SK-N-SH (cell line): ENCODE data around the gene CA7. TPM values are rescaled to one million over a fixed set of nuclear protein-coding genes. Genes with fewer than 3 reads are reported as not detected.

Experiments
- CTCF ChIA-PET: fragments of 300-600, 350-600 bp; formaldehyde crosslinking; extraction: SDS; loops from one replicate; lab custom pipeline; 2021; lab: Yijun Ruan, JAX
- POLR2A ChIA-PET: fragments of 350-600 bp; sonication (Branson Sonifier 250); formaldehyde crosslinking; extraction: SDS; loops from one replicate; lab custom pipeline; 2020; ENCODE audit warnings: antibody characterized with exemption, inconsistent platforms; lab: Yijun Ruan, JAX
- DNase-seq: peaks from one replicate; pipeline ENCODE4 v3.0.0; 2012
- H2AFZ ChIP-seq: fragments of 200-600 bp; sonication (generic); 2 replicates; pipeline ENCODE4 v1.8.1; 2016; ENCODE audit warnings: antibody characterized with exemption, mild to moderate bottlenecking, low read depth
- H3F3A ChIP-seq: fragments of 200-600 bp; sonication (generic); replicated peaks from 2 replicates; pipeline ENCODE3; 2016; ENCODE audit warnings: antibody characterized with exemption, mild to moderate bottlenecking; ENCODE audit not compliant: insufficient read depth
- H3K27ac ChIP-seq, 2 experiments: fragments of 200-500 bp in 1 of 2; fragments of 200-600 bp in 1 of 2; sonication (Bioruptor generic) in 1 of 2; sonication (generic), shearing (Covaris generic) in 1 of 2; 2 replicates each; pipeline versions ENCODE4 v1.5.1 to v1.6.1; 2014 to 2016; ENCODE audit warnings: low read depth in 2 of 2, inconsistent platforms in 1 of 2, low read length in 1 of 2, mild to moderate bottlenecking in 1 of 2, mixed read lengths in 1 of 2
- H3K27me3 ChIP-seq: fragments of 200-600 bp; sonication (generic), shearing (Covaris generic); 2 replicates; pipeline ENCODE4 v1.6.1; 2016; ENCODE audit warnings: mixed run types; ENCODE audit not compliant: insufficient read depth
- H3K36me3 ChIP-seq, 2 experiments: fragments of 200-500 bp in 1 of 2; fragments of 200-600 bp in 1 of 2; sonication (Bioruptor generic) in 1 of 2; sonication (generic) in 1 of 2; replicated peaks in 1 of 2; 2 replicates each; pipeline versions ENCODE3 to v1.5.1; 2014 to 2016; ENCODE audit warnings: low read length in 1 of 2, mild to moderate bottlenecking in 1 of 2; ENCODE audit not compliant: insufficient read depth in 2 of 2, control insufficient read depth in 1 of 2
- H3K4me1 ChIP-seq, 2 experiments: fragments of 200-500 bp in 1 of 2; fragments of 200-600 bp in 1 of 2; sonication (Bioruptor generic) in 1 of 2; sonication (generic), shearing (Covaris generic) in 1 of 2; 2 replicates each; pipeline versions ENCODE4 v1.5.1 to v1.6.1; 2014 to 2016; ENCODE audit warnings: low read depth in 1 of 2, low read length in 1 of 2, mixed run types in 1 of 2; ENCODE audit not compliant: insufficient read depth in 2 of 2, control insufficient read depth in 1 of 2
- H3K4me2 ChIP-seq: fragments of 200-600 bp; sonication (generic), shearing (Covaris generic); 2 replicates; pipeline ENCODE4 v1.6.1; 2017; ENCODE audit warnings: mixed run types
- H3K4me3 ChIP-seq, 2 experiments: fragments of 200-500 bp in 1 of 2; fragments of 200-600 bp in 1 of 2; sonication (Bioruptor generic) in 1 of 2; sonication (generic), shearing (Covaris generic) in 1 of 2; 2 replicates each; pipeline versions ENCODE4 v1.5.1 to v1.8.1; 2014 to 2016; ENCODE audit warnings: low read depth in 2 of 2, inconsistent platforms in 1 of 2, low read length in 1 of 2, mild to moderate bottlenecking in 1 of 2, mixed read lengths in 1 of 2, moderate library complexity in 1 of 2
- H3K79me2 ChIP-seq: fragments of 200-600 bp; sonication (generic); 2 replicates; pipeline ENCODE4 v1.8.1; 2017; ENCODE audit warnings: mild to moderate bottlenecking; ENCODE audit not compliant: insufficient read depth
- H3K9ac ChIP-seq: fragments of 200-600 bp; sonication (generic); 2 replicates; pipeline ENCODE4 v1.6.1; 2017; ENCODE audit warnings: mixed run types
- H3K9me2 ChIP-seq: fragments of 200-600 bp; sonication (generic); 2 replicates; pipeline ENCODE4 v1.6.1; 2017; ENCODE audit warnings: mixed run types
- H3K9me3 ChIP-seq: fragments of 200-600 bp; sonication (generic); 2 replicates; pipeline ENCODE4 v1.6.1; 2017; ENCODE audit warnings: mixed run types, mild to moderate bottlenecking, moderate library complexity
- H4K20me1 ChIP-seq: fragments of 200-600 bp; sonication (generic); 2 replicates; pipeline ENCODE4 v1.6.1; 2017; ENCODE audit warnings: mild to moderate bottlenecking, mixed run types; ENCODE audit not compliant: insufficient read depth
- CHD2 ChIP-seq: fragments of 150-350 bp; IDR thresholded peaks from 2 replicates; pipeline ENCODE4 v1.6.1; 2018; ENCODE audit warnings: low read length; ENCODE audit not compliant: partially characterized antibody
- CTCF ChIP-seq: fragments of 200-600 bp; sonication (generic); IDR thresholded peaks from 2 replicates; pipeline ENCODE4 v1.6.1; 2017; ENCODE audit warnings: antibody characterized with exemption, mild to moderate bottlenecking, moderate library complexity
- ELF1 ChIP-seq: IDR thresholded peaks from 2 replicates; pipeline ENCODE4 v1.4.0; 2012
- EP300 ChIP-seq, 2 experiments: IDR thresholded peaks; 2 replicates each; pipeline versions ENCODE4 v1.4.0 to v1.6.1; 2012; ENCODE audit warnings: borderline replicate concordance in 1 of 2, low read depth in 1 of 2, low read length in 1 of 2
- EZH2phosphoT487 ChIP-seq: fragments of 200-600 bp; sonication (generic); IDR thresholded peaks from 2 replicates; pipeline ENCODE4 v1.6.1; 2017; ENCODE audit warnings: low read depth, mixed run types, mild to moderate bottlenecking, antibody characterized with exemption, moderate library complexity, borderline replicate concordance
- FOXJ3 ChIP-seq: sonication (generic); formaldehyde crosslinking; IDR thresholded peaks from 2 replicates; pipeline ENCODE4 v1.5.1; 2020; ENCODE audit warnings: mild to moderate bottlenecking, missing genetic modification reagents
- MEF2A ChIP-seq: IDR thresholded peaks from 2 replicates; pipeline ENCODE4 v1.4.0; 2012; ENCODE audit warnings: low read depth, borderline replicate concordance
- MXI1 ChIP-seq: IDR thresholded peaks from 2 replicates; pipeline ENCODE4 v1.6.1; 2012; ENCODE audit warnings: mild to moderate bottlenecking, low read depth, low read length, improper control_type of control experiment
- PBX3 ChIP-seq: IDR thresholded peaks from 2 replicates; pipeline ENCODE4; 2012
- REST ChIP-seq: IDR thresholded peaks from 2 replicates; pipeline ENCODE4 v1.6.1; 2012; ENCODE audit warnings: mild to moderate bottlenecking, low read depth, low read length, moderate library complexity
- RFX5 ChIP-seq: IDR thresholded peaks from 2 replicates; pipeline ENCODE4 v1.6.1; 2012; ENCODE audit warnings: mild to moderate bottlenecking, improper control_type of control experiment, low read length
- SIN3A ChIP-seq: IDR thresholded peaks from 2 replicates; pipeline ENCODE4 v1.6.1; 2012; ENCODE audit warnings: low read depth, mild to moderate bottlenecking, low read length, moderate library complexity, borderline replicate concordance
- TAF1 ChIP-seq: IDR thresholded peaks from 2 replicates; pipeline ENCODE4 v1.6.1; 2012; ENCODE audit warnings: low read depth, mild to moderate bottlenecking, low read length, moderate library complexity, borderline replicate concordance
- TCF12 ChIP-seq: IDR thresholded peaks from 2 replicates; pipeline ENCODE4 v1.4.0; 2012
- USF1 ChIP-seq: IDR thresholded peaks from 2 replicates; pipeline ENCODE4 v1.4.0; 2012; ENCODE audit warnings: low read depth, borderline replicate concordance
- ZBTB33 ChIP-seq: IDR thresholded peaks from 2 replicates; pipeline ENCODE4 v1.4.0; 2012; ENCODE audit warnings: low read depth, borderline replicate concordance
- WGBS: methylation state at CpG from one replicate; pipeline ENCODE4 v1.1.6; 2017; ENCODE audit warnings: low lambda C conversion rate; 5-methylcytosine and 5-hydroxymethylcytosine counted together
- polyA plus RNA-seq, 3 experiments: library from polyadenylated mRNA; depleted of rRNA; stranded (reverse); fragments of >200 nt; gene quantifications; 2 replicates each; pipeline ENCODE4 v1.2.3, GENCODE V29; 2012

CA7 gene
- polyA plus RNA-seq, 1 of the 3 experiments (the other 2 are of a cell fraction), result 0.12 TPM

- H3F3A ChIP-seq, result peaks cover 13% of the 10 kb centered on the region
- CTCF ChIA-PET, result interaction anchor here (1.3 kb wide), 1 partner anchor 62 kb away, joined by 4 read pairs; no protein-coding TSS in a partner anchor
- no peaks in the 10 kb centered on the region for H4K20me1 ChIP-seq
- H3K4me1 ChIP-seq, result no peaks in the 10 kb centered on the region
- no peak overlapping the region for H3K9ac ChIP-seq
- no peak overlapping the region for H3K4me3 ChIP-seq
- H3K9me3 ChIP-seq, result no peaks in the 10 kb centered on the region
- no peaks in the 10 kb centered on the region for H3K9me2 ChIP-seq
- no peaks in the 10 kb centered on the region for H3K79me2 ChIP-seq
- no peak for DNase-seq
- peaks cover 39 to 47% of the 10 kb centered on the region in 2 experiments for H3K36me3 ChIP-seq
- no peak overlapping the region for H3K27ac ChIP-seq
- H2AFZ ChIP-seq, result no peak overlapping the region
- H3K4me2 ChIP-seq, result no peak overlapping the region
- no peaks in the 10 kb centered on the region for H3K27me3 ChIP-seq
- POLR2A ChIA-PET, result no interaction called here
- TF ChIP-seq USF1, result no peak
- TF ChIP-seq EP300 (IDR thresholded peaks at IDR 0.05; ENCODE audit: borderline replicate concordance in 1 of 2, low read depth in 1 of 2, low read length in 1 of 2), result no peak
- TF ChIP-seq EZH2phosphoT487, result no peak
- TF ChIP-seq RFX5, result no peak
- TF ChIP-seq CHD2, result no peak
- TF ChIP-seq SIN3A, result no peak
- no peak for TF ChIP-seq FOXJ3 (CRISPR knock-in tag)
- no peak for TF ChIP-seq TAF1
- TF ChIP-seq ELF1, result no peak
- TF ChIP-seq CTCF, result no peak
- WGBS, result 97% methylated on average over 5 of the region's 5 CpGs
These were observed 42.1 kb upstream of the CA7 start for GRCh38 chr16:66802159-66802558.

- Histone ChIP-seq H3F3A (no peaks in the 10 kb centered on the region), H3K79me2 (no peaks in the 10 kb centered on the region), H3K4me3 (no peak overlapping the region), H3K4me1 (no peaks in the 10 kb centered on the region), H4K20me1 (no peaks in the 10 kb centered on the region), H3K9me3 (no peaks in the 10 kb centered on the region), H3K27ac (no peak overlapping the region), H3K9ac (no peak overlapping the region), H2AFZ (no peak overlapping the region), H3K9me2 (no peaks in the 10 kb centered on the region), H3K36me3 (peaks cover 52 to 75% of the 10 kb centered on the region in 2 experiments), H3K4me2 (no peak overlapping the region), H3K27me3 (no peaks in the 10 kb centered on the region)
- DNase-seq, result no peak
- ChIA-PET CTCF (interaction anchor here (1.6 to 1.9 kb wide), 3 partner anchors 21 to 58 kb away, joined by 5 to 8 read pairs (median 8); partner anchors contain the start of gene NAE1), POLR2A (no interaction called here)
- WGBS, result 96% methylated on average over 4 of the region's 4 CpGs
- TF ChIP-seq ZBTB33 (no peak), TAF1 (no peak), REST (no peak), CHD2 (no peak), MXI1 (no peak), MEF2A (no peak), PBX3 (no peak), EP300 (IDR thresholded peaks at IDR 0.05; ENCODE audit: borderline replicate concordance in 1 of 2, low read depth in 1 of 2, low read length in 1 of 2) (no peak), TCF12 (no peak), ELF1 (no peak)
These were observed 34.4 kb upstream of the CA7 start for GRCh38 chr16:66809765-66810164.
